Uterus (tissue), 4 donors: Measurements from ENCODE around the gene KRTAP13-2. TPM values are rescaled to one million over a fixed set of nuclear protein-coding genes. Genes with fewer than 3 reads are reported as not detected.

Experiments
- DNase-seq, 2 donors: peaks; one replicate each; pipeline ENCODE4 v3.0.0-alpha.2; 2019 to 2020
- H3K27ac ChIP-seq, 2 donors: fragments of 200-600 bp; sonication (generic); 1 replicate in 1 of 2; 2 replicates in 1 of 2; pipeline ENCODE4 v1.5.1; 2016 to 2018
- H3K27me3 ChIP-seq, 2 donors: fragments of 200-600 bp; sonication (generic); one replicate each; pipeline ENCODE4 v1.5.1; 2018 to 2019; ENCODE audit warnings: control low read depth in 1 of 2
- H3K36me3 ChIP-seq, 2 donors: fragments of 200-600 bp; sonication (generic); one replicate each; pipeline ENCODE4 v1.5.1; 2019; ENCODE audit warnings: control low read depth in 1 of 2
- H3K4me1 ChIP-seq, 2 donors: fragments of 200-600 bp; sonication (generic); one replicate each; pipeline ENCODE4 v1.5.1; 2018 to 2019; ENCODE audit warnings: control low read depth in 1 of 2
- H3K4me3 ChIP-seq, 2 donors: fragments of 200-600 bp; sonication (generic); 1 replicate in 1 of 2; 2 replicates in 1 of 2; pipeline ENCODE4 v1.5.1; 2018 to 2019; ENCODE audit warnings: mild to moderate bottlenecking in 1 of 2
- H3K9me3 ChIP-seq, 2 donors: fragments of 200-600 bp; sonication (generic); one replicate each; pipeline ENCODE4 v1.5.1; 2019; ENCODE audit warnings: control low read depth in 1 of 2
- POLR2A ChIP-seq, 2 donors: fragments of 450-650 bp; IDR thresholded peaks; one replicate each; pipeline ENCODE4 v1.6.1; 2016; ENCODE audit warnings: antibody characterized with exemption in 2 of 2, mild to moderate bottlenecking in 1 of 2, moderate library complexity in 1 of 2
- intact Hi-C: fragments of 100-400 bp; cut with DNase I; formaldehyde crosslinking; loops from one replicate; pipeline ENCODE4 v1.15.1; 2023; ENCODE audit warnings: low total_unique reads
- total RNA-seq, 4 donors: library from RNA; depleted of rRNA in 3 of 4; stranded (reverse); fragments of >200 nt in 3 of 4; gene quantifications; one replicate each; pipeline versions ENCODE4 v1.1.0 to v1.2.4, GENCODE V29; 2014 to 2023
- TF ChIP-seq, protein P1 (sequence below), 4 experiments: fragments of 200-600 bp in 2 of 4; fragments of 450-650 bp in 2 of 4; sonication (generic) in 2 of 4; IDR thresholded peaks; one replicate each; pipeline ENCODE4 v1.5.1; 2016 to 2019; ENCODE audit warnings: antibody characterized with exemption in 4 of 4, mild to moderate bottlenecking in 2 of 4, moderate library complexity in 1 of 4
- donor health status: DM: yes; HTN: yes; CAD: no.

The KRTAP13-2 gene
- total RNA-seq, 4 donors from 2014 or later: not detected

DNA sequence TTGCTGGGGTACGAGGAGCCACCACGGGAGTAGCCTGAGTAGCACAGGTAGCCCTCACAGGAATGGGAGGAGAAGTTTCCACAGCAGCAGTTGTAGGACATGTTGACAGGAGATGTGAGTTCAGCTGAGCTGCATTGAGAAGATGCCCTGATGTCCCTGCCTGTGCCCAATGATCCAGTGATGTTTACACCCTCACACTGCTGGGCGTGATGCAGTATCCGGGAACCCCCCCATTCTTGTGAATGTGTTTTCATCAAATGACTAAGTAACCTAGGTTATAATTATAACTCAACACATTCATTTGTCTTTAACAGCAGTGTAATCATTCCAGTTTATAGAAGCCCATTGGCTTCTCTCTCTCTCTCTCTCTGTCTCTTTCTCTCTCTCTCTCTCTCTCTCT, 23.6 kb downstream of the KRTAP13-2 start, which contains the start of gene KRTAP23-1:
TSS of gene KRTAP23-1 (minus strand) at position 101 of the 400 bp plus-strand sequence. CDS start at position 101, 0 bp downstream.
- H3K27ac ChIP-seq: no peak within 1 kb of the TSS
- H3K4me1 ChIP-seq: no peaks in the 10 kb centered on the region
- DNase-seq: no peak
- no peak within 1 kb of the TSS for H3K4me3 ChIP-seq
- H3K36me3 ChIP-seq: no peaks in the 10 kb centered on the region
- intact Hi-C loops: no loop called here
- no peaks in the 10 kb centered on the region for H3K27me3 ChIP-seq
- no peaks in the 10 kb centered on the region for H3K9me3 ChIP-seq
- TF ChIP-seq POLR2A (IDR thresholded peaks at IDR 0.05): no peak
- TF ChIP-seq, protein P1, sequence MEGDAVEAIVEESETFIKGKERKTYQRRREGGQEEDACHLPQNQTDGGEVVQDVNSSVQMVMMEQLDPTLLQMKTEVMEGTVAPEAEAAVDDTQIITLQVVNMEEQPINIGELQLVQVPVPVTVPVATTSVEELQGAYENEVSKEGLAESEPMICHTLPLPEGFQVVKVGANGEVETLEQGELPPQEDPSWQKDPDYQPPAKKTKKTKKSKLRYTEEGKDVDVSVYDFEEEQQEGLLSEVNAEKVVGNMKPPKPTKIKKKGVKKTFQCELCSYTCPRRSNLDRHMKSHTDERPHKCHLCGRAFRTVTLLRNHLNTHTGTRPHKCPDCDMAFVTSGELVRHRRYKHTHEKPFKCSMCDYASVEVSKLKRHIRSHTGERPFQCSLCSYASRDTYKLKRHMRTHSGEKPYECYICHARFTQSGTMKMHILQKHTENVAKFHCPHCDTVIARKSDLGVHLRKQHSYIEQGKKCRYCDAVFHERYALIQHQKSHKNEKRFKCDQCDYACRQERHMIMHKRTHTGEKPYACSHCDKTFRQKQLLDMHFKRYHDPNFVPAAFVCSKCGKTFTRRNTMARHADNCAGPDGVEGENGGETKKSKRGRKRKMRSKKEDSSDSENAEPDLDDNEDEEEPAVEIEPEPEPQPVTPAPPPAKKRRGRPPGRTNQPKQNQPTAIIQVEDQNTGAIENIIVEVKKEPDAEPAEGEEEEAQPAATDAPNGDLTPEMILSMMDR (IDR thresholded peaks at IDR 0.05): no peak

DNA sequence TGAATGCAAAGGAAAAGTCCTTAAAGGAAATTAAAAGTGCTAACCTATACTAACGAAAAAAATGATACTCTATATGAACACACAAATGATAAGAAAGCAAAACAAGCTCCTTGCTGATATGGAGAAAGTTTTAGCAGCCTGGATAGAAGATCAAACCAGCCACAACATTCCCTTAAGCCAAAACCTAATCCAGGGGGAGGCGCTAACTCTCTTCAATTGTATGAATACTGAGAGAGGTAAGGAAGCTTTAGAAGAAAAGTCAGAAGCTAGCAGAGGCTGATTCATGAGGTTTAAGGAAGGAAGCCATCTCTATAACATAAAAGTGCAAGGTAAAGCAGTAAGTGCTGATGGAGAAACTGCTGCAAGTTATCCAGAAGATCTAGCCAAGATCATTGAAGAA, 27.1 kb downstream of the KRTAP13-2 start:
- intact Hi-C loops: no loop called here
- H3K9me3 ChIP-seq: no peaks in the 10 kb centered on the region
- H3K36me3 ChIP-seq: no peaks in the 10 kb centered on the region
- H3K4me3 ChIP-seq: no peak overlapping the region
- DNase-seq: no peak
- no peaks in the 10 kb centered on the region for H3K27me3 ChIP-seq
- H3K4me1 ChIP-seq: no peaks in the 10 kb centered on the region
- TF ChIP-seq, protein P1 (IDR thresholded peaks at IDR 0.05): no peak
- TF ChIP-seq POLR2A (IDR thresholded peaks at IDR 0.05): no peak
- H3K27ac ChIP-seq: no peak overlapping the region

DNA sequence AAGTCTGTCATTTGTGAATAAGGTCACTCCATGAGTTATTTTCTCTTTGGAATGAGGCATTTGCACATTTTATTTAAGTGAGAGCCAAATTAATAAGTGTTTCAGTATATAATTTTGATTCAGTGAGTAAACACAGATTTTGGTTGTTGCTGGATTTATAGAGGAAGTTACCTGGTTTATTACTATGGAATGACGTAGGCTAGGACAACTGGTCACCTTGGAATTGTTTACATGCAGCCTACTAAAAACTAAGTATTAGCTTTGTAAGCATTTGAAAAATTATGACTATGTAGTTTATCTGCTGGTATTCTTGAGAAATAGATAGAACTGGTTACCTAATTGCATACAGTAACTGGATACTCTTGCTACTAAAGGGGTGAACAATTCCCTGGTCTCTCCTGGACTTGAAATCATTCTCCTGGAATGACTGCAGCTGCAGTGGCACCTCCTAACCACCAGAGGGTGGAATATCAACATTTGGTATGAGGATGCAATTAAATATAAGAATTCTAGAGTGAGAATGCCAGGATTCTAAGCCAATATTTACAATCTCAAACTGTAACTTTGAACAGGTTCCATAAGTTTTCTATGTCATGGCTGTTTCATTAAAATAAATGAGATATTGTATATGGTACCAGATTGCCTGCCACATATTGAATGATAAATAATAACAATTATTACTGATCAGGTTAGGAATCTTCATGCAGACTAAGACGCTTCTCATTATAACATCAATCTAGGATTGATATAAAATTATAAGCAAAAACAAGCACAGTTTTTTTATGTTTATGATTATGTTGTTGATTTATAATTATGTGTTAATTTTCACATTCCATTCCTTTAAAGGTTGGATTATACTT, 31.1 kb downstream of the KRTAP13-2 start:
- Histone ChIP-seq H3K36me3 (no peaks in the 10 kb centered on the region), H3K9me3 (no peaks in the 10 kb centered on the region), H3K4me1 (no peaks in the 10 kb centered on the region), H3K4me3 (no peak overlapping the region), H3K27ac (no peak overlapping the region), H3K27me3 (no peaks in the 10 kb centered on the region)
- TF ChIP-seq POLR2A (IDR thresholded peaks at IDR 0.05): no peak
- TF ChIP-seq, protein P1 (IDR thresholded peaks at IDR 0.05): peak; percentile 32 to 44 (median 34)
- DNase-seq: no peak
- intact Hi-C loops: no loop called here

DNA sequence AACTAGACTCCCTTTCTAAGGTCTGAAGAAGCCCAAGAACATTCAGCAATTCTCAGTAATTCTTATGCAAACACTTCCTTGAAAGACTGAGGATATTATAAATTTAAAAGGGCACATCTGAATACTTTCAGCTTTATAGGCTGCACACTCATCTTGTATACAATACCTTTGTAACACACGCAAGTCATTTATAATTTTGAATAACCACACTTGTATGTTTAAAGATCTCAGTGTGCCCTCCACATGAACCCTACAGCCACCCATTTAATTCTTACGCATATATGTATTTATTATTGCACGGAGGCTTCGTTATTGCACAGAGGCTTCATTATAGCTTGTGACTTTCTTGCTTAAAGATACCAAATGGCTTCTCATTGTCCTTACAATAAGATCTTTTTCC, 33.4 kb downstream of the KRTAP13-2 start:
- H3K27ac ChIP-seq: no peak overlapping the region
- TF ChIP-seq, protein P1 (IDR thresholded peaks at IDR 0.05): no peak
- TF ChIP-seq POLR2A (IDR thresholded peaks at IDR 0.05): no peak
- H3K4me1 ChIP-seq: no peaks in the 10 kb centered on the region
- no peaks in the 10 kb centered on the region for H3K27me3 ChIP-seq
- no peaks in the 10 kb centered on the region for H3K9me3 ChIP-seq
- no peak overlapping the region for H3K4me3 ChIP-seq
- H3K36me3 ChIP-seq: no peaks in the 10 kb centered on the region
- DNase-seq: no peak
- intact Hi-C loops: no loop called here

DNA sequence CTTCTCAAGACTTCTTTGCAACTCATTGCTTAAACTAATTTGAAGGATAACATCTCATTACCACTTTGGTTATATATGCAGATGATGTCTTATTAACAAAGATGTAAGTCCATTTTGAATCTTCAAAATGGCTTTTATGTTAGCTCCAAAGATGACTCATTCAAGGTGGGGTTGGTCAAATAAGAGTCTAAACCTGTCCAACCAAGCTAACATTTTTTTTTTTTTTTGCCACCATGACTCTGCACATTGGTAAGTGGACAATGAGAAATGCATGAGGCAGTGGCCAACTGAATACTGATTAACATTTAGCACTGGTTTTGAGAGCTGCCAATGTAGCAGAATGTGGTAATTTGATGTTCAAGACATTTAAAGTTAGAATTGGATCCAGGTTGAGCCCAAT, 34.3 kb downstream of the KRTAP13-2 start:
- Histone ChIP-seq H3K4me1 (no peaks in the 10 kb centered on the region), H3K27me3 (no peaks in the 10 kb centered on the region), H3K27ac (no peak overlapping the region), H3K9me3 (no peaks in the 10 kb centered on the region), H3K4me3 (no peak overlapping the region), H3K36me3 (no peaks in the 10 kb centered on the region)
- intact Hi-C loops: no loop called here
- TF ChIP-seq, protein P1 (IDR thresholded peaks at IDR 0.05): no peak
- TF ChIP-seq POLR2A (IDR thresholded peaks at IDR 0.05): no peak
- no peak for DNase-seq
